KMS-11 (cell line): ENCODE data around the gene SCN4A.

Experiments used
- H2AFZ ChIP-seq: fragments of 200-600 bp; sonication (generic); 2 replicates; pipeline ENCODE4 v1.6.1; 2016; ENCODE audit warnings: antibody characterized with exemption, mixed run types, low read depth
- H3K27ac ChIP-seq: fragments of 200-600 bp; sonication (generic); 2 replicates; pipeline ENCODE4 v1.6.1; 2016; ENCODE audit warnings: mild to moderate bottlenecking, mixed run types
- H3K27me3 ChIP-seq: fragments of 200-600 bp; sonication (generic); 2 replicates; pipeline ENCODE4 v1.6.1; 2017; ENCODE audit warnings: mild to moderate bottlenecking, low read depth, mixed run types, moderate library complexity; ENCODE audit not compliant: insufficient read depth
- H3K36me3 ChIP-seq: fragments of 200-600 bp; sonication (generic); 2 replicates; pipeline ENCODE4 v1.6.1; 2017; ENCODE audit warnings: mild to moderate bottlenecking, mixed run types; ENCODE audit not compliant: insufficient read depth
- H3K4me1 ChIP-seq: fragments of 200-600 bp; sonication (generic); 2 replicates; pipeline ENCODE4 v1.6.1; 2016; ENCODE audit warnings: mild to moderate bottlenecking, low read depth, mixed run types; ENCODE audit not compliant: poor library complexity, severe bottlenecking
- H3K4me2 ChIP-seq: fragments of 200-600 bp; sonication (generic); 2 replicates; pipeline ENCODE4 v1.7.0; 2016; ENCODE audit warnings: mild to moderate bottlenecking, mixed run types
- H3K4me3 ChIP-seq: fragments of 200-600 bp; sonication (generic); IDR thresholded peaks from 2 replicates; pipeline ENCODE4 v1.6.1; 2017; ENCODE audit warnings: low read depth, low read length, mixed read lengths; ENCODE audit not compliant: insufficient read depth
- H3K79me2 ChIP-seq: fragments of 200-600 bp; sonication (generic); 2 replicates; pipeline ENCODE4 v1.6.1; 2016; ENCODE audit warnings: low read depth, mixed run types; ENCODE audit not compliant: insufficient read depth
- H3K9ac ChIP-seq: fragments of 200-600 bp; sonication (generic); 2 replicates; pipeline ENCODE4 v1.6.1; 2016; ENCODE audit warnings: mild to moderate bottlenecking, mixed run types
- H4K20me1 ChIP-seq: fragments of 200-600 bp; sonication (generic); 2 replicates; pipeline ENCODE4 v1.6.1; 2016; ENCODE audit warnings: mild to moderate bottlenecking, mixed run types; ENCODE audit not compliant: insufficient read depth
- CTCF ChIP-seq: fragments of 200-600 bp; sonication (generic); conservative IDR thresholded peaks from 2 replicates; pipeline ENCODE4 v1.6.1; 2017; ENCODE audit warnings: low read depth, mild to moderate bottlenecking, antibody characterized with exemption, low read length, moderate library complexity, mixed read lengths

Gene SCN4A

GRCh38 chr17:64002658-64003525, 30.2 kb upstream of the SCN4A start:
- no peak for TF ChIP-seq CTCF
- Histone ChIP-seq H2AFZ (no peak overlapping the region), H3K27me3 (no peaks in the 10 kb centered on the region), H3K4me2 (no peak overlapping the region), H3K4me3 (no peak overlapping the region), H4K20me1 (no peaks in the 10 kb centered on the region), H3K4me1 (peaks cover 13% of the 10 kb centered on the region), H3K27ac (no peak overlapping the region), H3K79me2 (no peaks in the 10 kb centered on the region), H3K9ac (no peak overlapping the region), H3K36me3 (no peaks in the 10 kb centered on the region)

GRCh38 chr17:64001763-64002529, 29.2 kb upstream of the SCN4A start:
- H3K36me3 ChIP-seq = no peaks in the 10 kb centered on the region
- no peak overlapping the region for H2AFZ ChIP-seq
- H3K27me3 ChIP-seq = no peaks in the 10 kb centered on the region
- H3K4me1 ChIP-seq = peaks cover 6% of the 10 kb centered on the region
- H3K9ac ChIP-seq = no peak overlapping the region
- H3K79me2 ChIP-seq = no peaks in the 10 kb centered on the region
- no peak for TF ChIP-seq CTCF
- no peaks in the 10 kb centered on the region for H4K20me1 ChIP-seq
- H3K4me3 ChIP-seq = no peak overlapping the region
- H3K4me2 ChIP-seq = no peak overlapping the region
- H3K27ac ChIP-seq = no peak overlapping the region

- Histone ChIP-seq H3K4me2 (no peak overlapping the region), H3K27me3 (no peaks in the 10 kb centered on the region)
Measured at GRCh38 chr17:64001091-64001579, 28.4 kb upstream of the SCN4A start.

More at GRCh38 chr17:64001091-64001579, 28.4 kb upstream of the SCN4A start:
- Histone ChIP-seq H3K4me3 (no peak overlapping the region), H2AFZ (no peak overlapping the region), H3K27ac (no peak overlapping the region), H3K9ac (no peak overlapping the region), H3K36me3 (no peaks in the 10 kb centered on the region), H4K20me1 (no peaks in the 10 kb centered on the region), H3K4me1 (peaks cover 6% of the 10 kb centered on the region), H3K79me2 (no peaks in the 10 kb centered on the region)
- no peak for TF ChIP-seq CTCF
